Breast epithelium (tissue), 4 donors: ENCODE measurements around the gene CITED2. TPM values are rescaled to one million over a fixed set of nuclear protein-coding genes. Genes with fewer than 3 reads are reported as not detected.
A peak's percentile ranks its signal among the peaks of the same experiment; 100 is the strongest.
"Not testable (repeated sequence)": the region's sequence is repeated elsewhere in the genome, so short reads cannot be mapped to it uniquely, and the experiment has no call there.

Experiments
- DNase-seq, 2 donors: peaks; one replicate each; pipeline ENCODE4 v3.0.0-alpha.2; 2019; ENCODE audit warnings: low spot score in 2 of 2
- H3K27ac ChIP-seq, 2 donors: fragments of 200-600 bp; sonication (generic) in 1 of 2; one replicate each; pipeline ENCODE4 v1.5.1; 2016 to 2019; ENCODE audit warnings: mild to moderate bottlenecking in 1 of 2
- H3K27me3 ChIP-seq, 2 donors: fragments of 200-600 bp; sonication (generic) in 1 of 2; one replicate each; pipeline versions ENCODE4 v1.5.1 to v1.6.0; 2017 to 2019; ENCODE audit warnings: control low read depth in 1 of 2, mild to moderate bottlenecking in 1 of 2
- H3K36me3 ChIP-seq: fragments of 200-600 bp; one replicate; pipeline ENCODE4 v1.5.1; 2019
- H3K4me1 ChIP-seq, 2 donors: fragments of 200-600 bp; sonication (generic); one replicate each; pipeline ENCODE4 v1.5.1; 2016 to 2019; ENCODE audit warnings: control low read depth in 1 of 2
- H3K4me3 ChIP-seq, 3 donors: fragments of 200-600 bp; sonication (generic); 1 replicate in 2 of 3; 2 replicates in 1 of 3; pipeline ENCODE4 v1.5.1; 2016 to 2019; ENCODE audit warnings: mild to moderate bottlenecking in 3 of 3, moderate library complexity in 2 of 3
- H3K9me3 ChIP-seq, 2 donors: fragments of 200-600 bp; sonication (generic) in 1 of 2; one replicate each; pipeline ENCODE4 v1.5.1; 2016 to 2019; ENCODE audit warnings: control low read depth in 1 of 2
- CTCF ChIP-seq, 3 donors: fragments of 450-650 bp; IDR thresholded peaks; one replicate each; pipeline ENCODE4 v1.5.1; 2016 to 2017; ENCODE audit warnings: antibody characterized with exemption in 3 of 3, mild to moderate bottlenecking in 3 of 3, moderate library complexity in 3 of 3
- POLR2A ChIP-seq: fragments of 450-650 bp; IDR thresholded peaks from one replicate; pipeline ENCODE4 v1.6.1; 2016; ENCODE audit warnings: antibody characterized with exemption, mild to moderate bottlenecking, moderate library complexity
- POLR2AphosphoS5 ChIP-seq, 3 donors: sonication (generic); formaldehyde crosslinking; IDR thresholded peaks; one replicate each; pipeline ENCODE4 v1.6.1; 2017; ENCODE audit warnings: antibody characterized with exemption in 3 of 3
- intact Hi-C: fragments of 100-400 bp; cut with DNase I; formaldehyde crosslinking; loops from one replicate; pipeline ENCODE4 v1.15.1; 2023; ENCODE audit warnings: low total_unique reads
- total RNA-seq, 3 donors: library from RNA; depleted of rRNA; stranded (reverse); fragments of >200 nt; gene quantifications; one replicate each; pipeline ENCODE4 v1.1.0, GENCODE V29; 2016

The CITED2 gene
- total RNA-seq, 3 donors from 2014 or later: 211 to 342 (median 300) TPM

- Histone ChIP-seq H3K9me3 (no peaks in the 10 kb centered on the region), H3K27me3 (no peaks in the 10 kb centered on the region), H3K36me3 (no peaks in the 10 kb centered on the region), H3K4me1 (no peaks in the 10 kb centered on the region), H3K4me3 (no peak overlapping the region), H3K27ac (no peak overlapping the region)
- no peak for TF ChIP-seq POLR2A
- TF ChIP-seq POLR2AphosphoS5 (IDR thresholded peaks at IDR 0.05): no peak
- no peak for TF ChIP-seq CTCF (IDR thresholded peaks at IDR 0.05)
- no peak for DNase-seq
- intact Hi-C loops: no loop called here
Observed at GRCh38 chr6:139416146-139416545, 41.7 kb upstream of the CITED2 start.

- no peaks in the 10 kb centered on the region for H3K4me1 ChIP-seq
- no peak for TF ChIP-seq POLR2AphosphoS5 (IDR thresholded peaks at IDR 0.05)
- TF ChIP-seq CTCF (IDR thresholded peaks at IDR 0.05): no peak
- no peak for TF ChIP-seq POLR2A
- intact Hi-C loops: no loop called here
- no peaks in the 10 kb centered on the region for H3K36me3 ChIP-seq
- no peaks in the 10 kb centered on the region for H3K9me3 ChIP-seq
- no peak for DNase-seq
- no peak overlapping the region for H3K27ac ChIP-seq
- H3K4me3 ChIP-seq: no peak overlapping the region
- H3K27me3 ChIP-seq: no peaks in the 10 kb centered on the region
Observed at GRCh38 chr6:139415365-139415764, 40.9 kb upstream of the CITED2 start.

- H3K9me3 ChIP-seq, H3K27ac ChIP-seq, DNase-seq, H3K4me1 ChIP-seq, H3K27me3 ChIP-seq, H3K4me3 ChIP-seq, intact Hi-C loops, H3K36me3 ChIP-seq: not testable (repeated sequence)
Observed at GRCh38 chr6:139412103-139412502, 37.7 kb upstream of the CITED2 start.

GRCh38 chr6:139409026-139409425, 34.6 kb upstream of the CITED2 start:
- peak overlapping the region in 1 of 2 donors; percentile 45 for H3K27ac ChIP-seq
- no peak for DNase-seq
- intact Hi-C loops: no loop called here

GRCh38 chr6:139407718-139408222, 33.3 kb upstream of the CITED2 start:
- intact Hi-C loops: no loop called here
- Histone ChIP-seq H3K9me3 (no peaks in the 10 kb centered on the region), H3K4me3 (no peak overlapping the region), H3K27ac (peak overlapping the region in 1 of 2 donors; percentile 37), H3K27me3 (no peaks in the 10 kb centered on the region), H3K4me1 (peaks cover 0 to 5% of the 10 kb centered on the region in 2 donors), H3K36me3 (no peaks in the 10 kb centered on the region)
- TF ChIP-seq POLR2A (no peak), CTCF (IDR thresholded peaks at IDR 0.05) (no peak), POLR2AphosphoS5 (IDR thresholded peaks at IDR 0.05) (no peak)
- DNase-seq: no peak

More at GRCh38 chr6:139409026-139409425, 34.6 kb upstream of the CITED2 start:
- Histone ChIP-seq H3K4me3 (no peak overlapping the region), H3K4me1 (peaks cover 0 to 5% of the 10 kb centered on the region in 2 donors), H3K27me3 (no peaks in the 10 kb centered on the region), H3K9me3 (no peaks in the 10 kb centered on the region), H3K36me3 (no peaks in the 10 kb centered on the region)
- TF ChIP-seq POLR2AphosphoS5 (IDR thresholded peaks at IDR 0.05) (no peak), CTCF (IDR thresholded peaks at IDR 0.05) (no peak), POLR2A (no peak)
